Psoas muscle (tissue), 8 donors: Measurements from ENCODE around the gene BCL2L11. TPM values are rescaled to one million over a fixed set of nuclear protein-coding genes. Genes with fewer than 3 reads are reported as not detected.

ENCODE experiments used
- ATAC-seq, 4 donors: fragments of 200-7000 bp; cut with Tn5 transposase; one replicate each; pipeline ENCODE4 v1.9.1; 2020; ENCODE audit warnings: moderate library complexity in 3 of 4, mild to moderate bottlenecking in 2 of 4
- DNase-seq, 2 donors: peaks; one replicate each; pipeline ENCODE4 v3.0.0-alpha.2; 2020
- H3K27ac ChIP-seq: fragments of 200-600 bp; one replicate; pipeline ENCODE4 v1.8.0; 2022
- H3K27me3 ChIP-seq, 3 donors: fragments of 200-600 bp in 1 of 3; one replicate each; pipeline versions ENCODE4 v1.6.1 to v1.8.0; 2013 to 2022; ENCODE audit warnings: low read length in 2 of 3, mild to moderate bottlenecking in 2 of 3, moderate library complexity in 1 of 3; ENCODE audit not compliant: insufficient read depth in 3 of 3
- H3K36me3 ChIP-seq, 2 donors: fragments of 200-600 bp in 1 of 2; one replicate each; pipeline versions ENCODE4 v1.6.1 to v1.8.0; 2013 to 2022; ENCODE audit warnings: low read depth in 1 of 2, mild to moderate bottlenecking in 1 of 2, moderate library complexity in 1 of 2; ENCODE audit not compliant: insufficient read depth in 1 of 2
- H3K4me1 ChIP-seq: fragments of 200-600 bp; one replicate; pipeline ENCODE4 v1.8.0; 2022
- H3K4me3 ChIP-seq: fragments of 200-600 bp; one replicate; pipeline ENCODE4 v1.8.0; 2022; ENCODE audit warnings: mild to moderate bottlenecking
- H3K9me3 ChIP-seq: fragments of 200-600 bp; one replicate; pipeline ENCODE4 v1.8.0; 2022
- WGBS, 3 donors: extraction: QIAGEN DNeasy Blood & Tissue Kit; methylation state at CpG; one replicate each; pipeline versions ENCODE4 v1.1.6 to v1.1.7; 2013; 5-methylcytosine and 5-hydroxymethylcytosine counted together
- intact Hi-C, 2 donors: fragments of 100-400 bp; cut with DNase I; formaldehyde crosslinking; loops; one replicate each; pipeline versions ENCODE4 v1.11.0 to v1.14.2; 2022
- polyA plus RNA-seq, 3 donors: library from polyadenylated mRNA; stranded (reverse); fragments of 200-250 nt; gene quantifications; one replicate each; pipeline ENCODE4 v1.2.3, GENCODE V29; 2013
- total RNA-seq, 4 donors: library from RNA; stranded (reverse); fragmentation: NEBNext Ultra II Directional in 2 of 4; extraction: Animal tissue kit (Norgen Biotek cat#: 25700) in 2 of 4; gene quantifications; one replicate each; pipeline versions ENCODE4 v1.2.1 to v1.2.4, GENCODE V29; 2021 to 2023
- TF ChIP-seq, protein P1 (sequence below): fragments of 200-600 bp; IDR thresholded peaks from one replicate; pipeline ENCODE4 v1.8.0; 2022; ENCODE audit warnings: antibody characterized with exemption
- donor health status: healthy with polysubstance abuse.
- donor health status: DM: no; HTN: no; CAD: no; lungs with moderate emphysema.
- donor health status: Bipolar disorder and iron deficiency.
- donor health status: healthy.
- donor health status: DM: yes; HTN: yes; CAD: no.
- donor health status: DM: no; HTN: no; CAD: no.
- donor health status: DM: no; HTN: no; CAD: no.
- donor health status: DM: yes; HTN: yes; CAD: no.

Gene BCL2L11
- total and polyA plus RNA-seq, 7 donors: 2.5 to 25.4 (median 8.2) TPM

DNA sequence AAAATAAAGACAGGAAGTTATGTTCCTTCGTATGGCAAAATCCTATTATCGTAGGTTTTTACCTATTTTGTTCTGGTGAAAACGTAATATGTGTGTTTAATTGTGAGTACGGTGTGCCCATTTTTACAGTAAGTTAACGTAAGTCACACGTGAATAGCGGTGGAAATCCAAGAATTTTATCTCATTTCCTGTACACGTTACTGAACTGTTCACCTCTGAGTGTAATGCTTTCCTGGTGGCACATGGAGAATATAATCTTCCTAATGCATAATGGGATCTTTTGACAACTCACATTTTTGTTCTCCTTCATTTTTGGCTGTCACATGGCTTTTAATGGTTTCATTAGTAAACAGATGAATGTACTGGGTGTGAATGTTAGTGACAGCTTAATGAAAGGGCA is 28.2 kb downstream of the BCL2L11 start:
- WGBS, 3 donors: 69 to 87% (median 79%) methylated on average over 8 of the region's 8 CpGs
- no peaks in the 10 kb centered on the region for H3K27me3 ChIP-seq
- H3K27ac ChIP-seq: no peak overlapping the region
- no peak for DNase-seq
- ATAC-seq: no peak
- TF ChIP-seq, protein P1, sequence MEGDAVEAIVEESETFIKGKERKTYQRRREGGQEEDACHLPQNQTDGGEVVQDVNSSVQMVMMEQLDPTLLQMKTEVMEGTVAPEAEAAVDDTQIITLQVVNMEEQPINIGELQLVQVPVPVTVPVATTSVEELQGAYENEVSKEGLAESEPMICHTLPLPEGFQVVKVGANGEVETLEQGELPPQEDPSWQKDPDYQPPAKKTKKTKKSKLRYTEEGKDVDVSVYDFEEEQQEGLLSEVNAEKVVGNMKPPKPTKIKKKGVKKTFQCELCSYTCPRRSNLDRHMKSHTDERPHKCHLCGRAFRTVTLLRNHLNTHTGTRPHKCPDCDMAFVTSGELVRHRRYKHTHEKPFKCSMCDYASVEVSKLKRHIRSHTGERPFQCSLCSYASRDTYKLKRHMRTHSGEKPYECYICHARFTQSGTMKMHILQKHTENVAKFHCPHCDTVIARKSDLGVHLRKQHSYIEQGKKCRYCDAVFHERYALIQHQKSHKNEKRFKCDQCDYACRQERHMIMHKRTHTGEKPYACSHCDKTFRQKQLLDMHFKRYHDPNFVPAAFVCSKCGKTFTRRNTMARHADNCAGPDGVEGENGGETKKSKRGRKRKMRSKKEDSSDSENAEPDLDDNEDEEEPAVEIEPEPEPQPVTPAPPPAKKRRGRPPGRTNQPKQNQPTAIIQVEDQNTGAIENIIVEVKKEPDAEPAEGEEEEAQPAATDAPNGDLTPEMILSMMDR: no peak
- no peaks in the 10 kb centered on the region for H3K9me3 ChIP-seq
- peaks cover 4 to 32% of the 10 kb centered on the region in 2 donors for H3K36me3 ChIP-seq
- intact Hi-C loops: no loop called here
- H3K4me1 ChIP-seq: peaks cover 3% of the 10 kb centered on the region
- no peak overlapping the region for H3K4me3 ChIP-seq

DNA sequence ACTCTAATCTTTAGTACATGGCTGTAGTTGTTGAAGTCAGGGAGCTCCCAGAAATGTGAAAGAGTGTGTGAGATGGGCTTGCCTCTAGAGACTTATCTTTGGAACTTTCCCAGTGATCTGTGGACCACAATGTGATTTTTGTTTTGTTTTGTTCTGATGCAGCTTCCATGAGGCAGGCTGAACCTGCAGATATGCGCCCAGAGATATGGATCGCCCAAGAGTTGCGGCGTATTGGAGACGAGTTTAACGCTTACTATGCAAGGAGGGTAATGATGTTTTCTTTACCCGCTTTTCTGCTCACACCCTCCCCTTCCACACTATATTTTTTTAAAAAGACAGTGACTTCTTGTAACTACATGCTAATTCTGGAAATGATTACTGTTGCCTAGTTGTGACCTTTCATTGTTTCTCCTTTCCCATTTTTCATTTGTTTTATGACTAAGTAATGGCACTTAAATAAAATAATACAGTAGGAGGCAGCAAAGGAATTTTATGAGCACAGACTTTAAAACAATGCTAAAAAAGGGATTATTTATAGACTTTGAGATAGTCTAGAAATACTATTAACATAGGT is 29.3 kb downstream of the BCL2L11 start:
- WGBS, 3 donors: 93 to 95% (median 94%) methylated on average over 7 of the region's 7 CpGs
- Histone ChIP-seq H3K4me3 (no peak overlapping the region), H3K9me3 (no peaks in the 10 kb centered on the region), H3K4me1 (peaks cover 3% of the 10 kb centered on the region), H3K36me3 (peaks cover 5 to 27% of the 10 kb centered on the region in 2 donors), H3K27ac (no peak overlapping the region), H3K27me3 (no peaks in the 10 kb centered on the region)
- intact Hi-C loops: no loop called here
- TF ChIP-seq, protein P1: no peak
- ATAC-seq: no peak
- DNase-seq: no peak

DNA sequence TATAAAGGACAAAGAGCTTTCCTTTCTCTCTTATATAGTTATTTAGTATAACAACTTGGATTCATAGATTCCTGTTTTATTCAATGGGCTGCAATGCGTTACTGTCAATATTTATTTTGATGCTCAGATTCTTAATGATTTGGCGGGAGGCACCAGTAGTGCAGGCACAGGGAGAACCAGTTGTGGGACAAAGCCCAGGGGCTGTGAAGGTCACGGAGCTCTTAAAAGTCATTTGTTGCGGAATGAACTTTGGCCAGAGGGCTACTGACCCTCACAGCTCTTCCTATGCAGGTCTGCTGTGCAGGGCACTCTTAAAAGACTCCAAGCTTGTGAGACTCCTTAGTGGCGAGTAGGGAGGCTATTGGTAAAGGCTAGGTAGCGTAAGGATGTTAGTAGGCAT is 34.0 kb downstream of the BCL2L11 start:
- no peak overlapping the region for H3K4me3 ChIP-seq
- WGBS, 3 donors: 86 to 99% (median 99%) methylated on average over 6 of the region's 6 CpGs
- H3K36me3 ChIP-seq: peaks cover 3 to 22% of the 10 kb centered on the region in 2 donors
- DNase-seq: no peak
- H3K27me3 ChIP-seq: no peaks in the 10 kb centered on the region
- no peak overlapping the region for H3K27ac ChIP-seq
- H3K9me3 ChIP-seq: no peaks in the 10 kb centered on the region
- TF ChIP-seq, protein P1: no peak
- H3K4me1 ChIP-seq: peaks cover 10% of the 10 kb centered on the region
- no peak for ATAC-seq
- intact Hi-C loops: no loop called here

DNA sequence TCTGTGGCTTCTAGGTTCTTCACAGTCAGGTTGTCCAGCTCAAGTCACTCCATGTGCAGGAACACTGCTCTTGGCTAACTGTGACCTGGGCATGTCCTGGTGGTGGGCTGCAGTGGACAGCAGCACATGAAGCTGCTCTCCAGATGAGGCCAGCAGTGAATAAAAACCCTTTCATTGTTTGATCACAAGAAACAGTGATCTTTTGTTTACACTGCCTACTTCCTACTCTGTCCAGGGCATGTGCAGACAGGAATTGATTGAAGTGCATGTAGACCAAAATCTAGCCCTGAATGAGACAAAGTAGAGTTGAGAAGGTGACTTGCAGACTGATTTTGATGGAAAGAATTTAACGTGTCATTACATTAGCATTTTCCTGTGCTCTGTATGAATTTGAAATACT is 34.9 kb downstream of the BCL2L11 start:
- Histone ChIP-seq H3K4me1 (peaks cover 18% of the 10 kb centered on the region), H3K27me3 (no peaks in the 10 kb centered on the region), H3K27ac (no peak overlapping the region), H3K9me3 (no peaks in the 10 kb centered on the region), H3K36me3 (peaks cover 3 to 17% of the 10 kb centered on the region in 2 donors), H3K4me3 (no peak overlapping the region)
- DNase-seq: no peak
- WGBS, 3 donors: 78 to 84% (median 81%) methylated on average over 1 of the region's 1 CpG
- ATAC-seq: no peak
- intact Hi-C loops: no loop called here
- TF ChIP-seq, protein P1: no peak

DNA sequence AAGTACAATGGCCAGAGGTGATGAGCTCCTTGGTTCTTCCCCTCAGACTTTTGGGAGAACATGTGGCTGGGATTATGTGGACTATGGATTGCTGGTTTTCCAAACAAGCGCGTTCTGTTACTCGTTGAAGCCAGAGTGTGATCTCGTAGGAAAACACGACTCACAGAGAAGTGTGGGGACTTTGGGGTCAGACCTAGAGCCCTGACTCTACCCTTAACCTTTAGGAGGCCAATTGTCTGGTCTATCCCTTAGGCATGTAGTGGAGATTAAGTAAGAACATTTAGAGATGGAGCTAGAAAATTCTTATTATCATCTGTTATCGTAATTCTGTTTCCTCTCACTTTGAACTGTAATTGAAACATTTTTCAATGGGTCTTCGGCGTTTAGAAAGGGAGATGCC is 35.8 kb downstream of the BCL2L11 start:
- peaks cover 3 to 11% of the 10 kb centered on the region in 2 donors for H3K36me3 ChIP-seq

More for the DNA sequence above, 35.8 kb downstream of the BCL2L11 start:
- Histone ChIP-seq H3K9me3 (no peaks in the 10 kb centered on the region), H3K4me3 (no peak overlapping the region), H3K4me1 (peaks cover 27% of the 10 kb centered on the region), H3K27me3 (no peaks in the 10 kb centered on the region), H3K27ac (no peak overlapping the region)
- DNase-seq (no peak), ATAC-seq (no peak)
- TF ChIP-seq, protein P1: no peak
- intact Hi-C loops: no loop called here
- 87 to 91% (median 91%) methylated on average over 8 of the region's 8 CpGs for WGBS, 3 donors
